HEK293 (cell line): ENCODE results near the gene RASAL2.

Source experiments
- ZNF785 ChIP-seq: fragments of 450-650 bp; formaldehyde crosslinking; IDR thresholded peaks from 2 replicates; pipeline ENCODE4 v1.5.1; 2016; ENCODE audit warnings: missing biosample characterization, missing genetic modification characterization
- TF ChIP-seq, protein P1 (sequence below): fragments of 450-650 bp; formaldehyde crosslinking; IDR thresholded peaks from 2 replicates; pipeline ENCODE4 v1.5.1; 2016; ENCODE audit warnings: missing biosample characterization, missing genetic modification characterization

DNA sequence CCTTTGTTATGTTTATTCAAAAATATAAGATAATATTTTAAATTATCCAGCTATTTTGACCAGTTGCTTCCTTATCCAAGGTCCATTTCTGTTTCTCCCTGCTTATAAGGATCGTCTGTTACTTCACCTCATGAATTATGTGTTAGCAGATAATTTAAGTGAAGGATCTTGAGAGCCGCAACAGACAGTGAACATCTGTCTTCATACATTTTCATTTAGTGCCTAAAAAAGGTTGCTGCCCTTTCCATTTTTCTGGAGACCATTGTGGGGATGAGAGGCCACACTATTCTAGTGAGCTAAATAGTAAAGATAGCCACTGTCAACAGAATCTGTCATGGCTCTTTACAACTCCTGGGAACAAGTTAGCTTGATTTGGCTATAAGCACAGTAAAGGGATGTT lies 248.8 kb downstream of the RASAL2 start:
- TF ChIP-seq, protein P1, sequence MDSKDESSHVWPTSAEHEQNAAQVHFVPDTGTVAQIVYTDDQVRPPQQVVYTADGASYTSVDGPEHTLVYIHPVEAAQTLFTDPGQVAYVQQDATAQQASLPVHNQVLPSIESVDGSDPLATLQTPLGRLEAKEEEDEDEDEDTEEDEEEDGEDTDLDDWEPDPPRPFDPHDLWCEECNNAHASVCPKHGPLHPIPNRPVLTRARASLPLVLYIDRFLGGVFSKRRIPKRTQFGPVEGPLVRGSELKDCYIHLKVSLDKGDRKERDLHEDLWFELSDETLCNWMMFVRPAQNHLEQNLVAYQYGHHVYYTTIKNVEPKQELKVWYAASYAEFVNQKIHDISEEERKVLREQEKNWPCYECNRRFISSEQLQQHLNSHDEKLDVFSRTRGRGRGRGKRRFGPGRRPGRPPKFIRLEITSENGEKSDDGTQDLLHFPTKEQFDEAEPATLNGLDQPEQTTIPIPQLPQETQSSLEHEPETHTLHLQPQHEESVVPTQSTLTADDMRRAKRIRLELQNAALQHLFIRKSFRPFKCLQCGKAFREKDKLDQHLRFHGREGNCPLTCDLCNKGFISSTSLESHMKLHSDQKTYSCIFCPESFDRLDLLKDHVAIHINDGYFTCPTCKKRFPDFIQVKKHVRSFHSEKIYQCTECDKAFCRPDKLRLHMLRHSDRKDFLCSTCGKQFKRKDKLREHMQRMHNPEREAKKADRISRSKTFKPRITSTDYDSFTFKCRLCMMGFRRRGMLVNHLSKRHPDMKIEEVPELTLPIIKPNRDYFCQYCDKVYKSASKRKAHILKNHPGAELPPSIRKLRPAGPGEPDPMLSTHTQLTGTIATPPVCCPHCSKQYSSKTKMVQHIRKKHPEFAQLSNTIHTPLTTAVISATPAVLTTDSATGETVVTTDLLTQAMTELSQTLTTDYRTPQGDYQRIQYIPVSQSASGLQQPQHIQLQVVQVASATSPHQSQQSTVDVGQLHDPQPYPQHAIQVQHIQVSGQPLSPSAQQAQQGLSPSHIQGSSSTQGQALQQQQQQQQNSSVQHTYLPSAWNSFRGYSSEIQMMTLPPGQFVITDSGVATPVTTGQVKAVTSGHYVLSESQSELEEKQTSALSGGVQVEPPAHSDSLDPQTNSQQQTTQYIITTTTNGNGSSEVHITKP (tag by site-specific recombination) = no peak
- no peak for TF ChIP-seq ZNF785 (tag by site-specific recombination)
